SK-N-SH treated with all-trans-retinoic acid at 6 μM for 48 hours (cell line): Measurements from ENCODE around the gene SCN9A.

Source experiments
- GLIS3 ChIP-seq: fragments of 250-450 bp; sonication (Bioruptor Pico); IDR thresholded peaks from 2 replicates; pipeline ENCODE4 v1.5.0; 2020; ENCODE audit warnings: mild to moderate bottlenecking, moderate library complexity
- OSR1 ChIP-seq: fragments of 250-450 bp; sonication (Bioruptor Pico); IDR thresholded peaks from 2 replicates; pipeline ENCODE4 v1.8.0; 2022; ENCODE audit warnings: moderate library complexity, mild to moderate bottlenecking, inconsistent platforms
- PPARA ChIP-seq: fragments of 250-450 bp; sonication (Bioruptor Pico); IDR thresholded peaks from 2 replicates; pipeline ENCODE4 v1.5.0; 2020; ENCODE audit warnings: mild to moderate bottlenecking, borderline replicate concordance
- RARB ChIP-seq: fragments of 250-450 bp; sonication (Bioruptor Pico); IDR thresholded peaks from 2 replicates; pipeline ENCODE4 v1.8.0; 2021; ENCODE audit warnings: mild to moderate bottlenecking, moderate library complexity
- SNAI2 ChIP-seq: fragments of 250-450 bp; sonication (Bioruptor Pico); IDR thresholded peaks from 2 replicates; pipeline ENCODE4 v1.5.0; 2020; ENCODE audit warnings: mild to moderate bottlenecking, moderate library complexity
- ZC3H10 ChIP-seq: fragments of 250-450 bp; sonication (Bioruptor Pico); IDR thresholded peaks from 2 replicates; pipeline ENCODE4 v1.5.1; 2021; ENCODE audit warnings: mild to moderate bottlenecking, moderate library complexity
- ZNF565 ChIP-seq: fragments of 450-650 bp; formaldehyde crosslinking; conservative IDR thresholded peaks from 2 replicates; pipeline ENCODE4 v1.5.0; 2020; ENCODE audit warnings: low read depth, mild to moderate bottlenecking, moderate library complexity
- ZNF70 ChIP-seq: fragments of 450-650 bp; formaldehyde crosslinking; IDR thresholded peaks from 2 replicates; pipeline ENCODE4 v1.5.0; 2020; ENCODE audit warnings: mild to moderate bottlenecking, moderate library complexity
- ZNF8 ChIP-seq: fragments of 450-650 bp; formaldehyde crosslinking; IDR thresholded peaks from 2 replicates; pipeline ENCODE4 v1.5.0; 2020; ENCODE audit warnings: mild to moderate bottlenecking, moderate library complexity
- TF ChIP-seq, protein P1 (sequence below): fragments of 250-450 bp; sonication (Bioruptor Pico); IDR thresholded peaks from 2 replicates; pipeline ENCODE4 v1.8.0; 2020; ENCODE audit warnings: mild to moderate bottlenecking, moderate library complexity, borderline replicate concordance
- TF ChIP-seq, protein P2 (sequence below): fragments of 250-450 bp; sonication (Bioruptor Pico); IDR thresholded peaks from 2 replicates; pipeline ENCODE4 v1.5.1; 2021; ENCODE audit warnings: mild to moderate bottlenecking, moderate library complexity
- TF ChIP-seq, protein P3 (sequence below): fragments of 250-450 bp; sonication (Bioruptor Pico); IDR thresholded peaks from 2 replicates; pipeline ENCODE4 v1.5.1; 2020; ENCODE audit warnings: low read depth, mild to moderate bottlenecking, moderate library complexity
- TF ChIP-seq, protein P4 (sequence below): fragments of 250-450 bp; sonication (Bioruptor Pico); IDR thresholded peaks from 2 replicates; pipeline ENCODE4 v1.5.0; 2020; ENCODE audit warnings: mild to moderate bottlenecking, moderate library complexity
- TF ChIP-seq, protein P5 (sequence below): fragments of 250-450 bp; sonication (Bioruptor Pico); IDR thresholded peaks from 2 replicates; pipeline ENCODE4 v1.8.0; 2021; ENCODE audit warnings: low read depth, mild to moderate bottlenecking, moderate library complexity, borderline replicate concordance

- TF ChIP-seq GLIS3 (CRISPR knock-in tag) (no peak), OSR1 (CRISPR knock-in tag) (no peak), ZNF565 (CRISPR knock-in tag) (no peak), ZNF70 (no peak), RARB (no peak), ZC3H10 (CRISPR knock-in tag) (no peak), ZNF8 (CRISPR knock-in tag) (no peak), PPARA (no peak), SNAI2 (CRISPR knock-in tag) (no peak)
- TF ChIP-seq, protein P1, sequence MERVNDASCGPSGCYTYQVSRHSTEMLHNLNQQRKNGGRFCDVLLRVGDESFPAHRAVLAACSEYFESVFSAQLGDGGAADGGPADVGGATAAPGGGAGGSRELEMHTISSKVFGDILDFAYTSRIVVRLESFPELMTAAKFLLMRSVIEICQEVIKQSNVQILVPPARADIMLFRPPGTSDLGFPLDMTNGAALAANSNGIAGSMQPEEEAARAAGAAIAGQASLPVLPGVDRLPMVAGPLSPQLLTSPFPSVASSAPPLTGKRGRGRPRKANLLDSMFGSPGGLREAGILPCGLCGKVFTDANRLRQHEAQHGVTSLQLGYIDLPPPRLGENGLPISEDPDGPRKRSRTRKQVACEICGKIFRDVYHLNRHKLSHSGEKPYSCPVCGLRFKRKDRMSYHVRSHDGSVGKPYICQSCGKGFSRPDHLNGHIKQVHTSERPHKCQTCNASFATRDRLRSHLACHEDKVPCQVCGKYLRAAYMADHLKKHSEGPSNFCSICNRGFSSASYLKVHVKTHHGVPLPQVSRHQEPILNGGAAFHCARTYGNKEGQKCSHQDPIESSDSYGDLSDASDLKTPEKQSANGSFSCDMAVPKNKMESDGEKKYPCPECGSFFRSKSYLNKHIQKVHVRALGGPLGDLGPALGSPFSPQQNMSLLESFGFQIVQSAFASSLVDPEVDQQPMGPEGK (CRISPR knock-in tag) = no peak
- TF ChIP-seq, protein P2, sequence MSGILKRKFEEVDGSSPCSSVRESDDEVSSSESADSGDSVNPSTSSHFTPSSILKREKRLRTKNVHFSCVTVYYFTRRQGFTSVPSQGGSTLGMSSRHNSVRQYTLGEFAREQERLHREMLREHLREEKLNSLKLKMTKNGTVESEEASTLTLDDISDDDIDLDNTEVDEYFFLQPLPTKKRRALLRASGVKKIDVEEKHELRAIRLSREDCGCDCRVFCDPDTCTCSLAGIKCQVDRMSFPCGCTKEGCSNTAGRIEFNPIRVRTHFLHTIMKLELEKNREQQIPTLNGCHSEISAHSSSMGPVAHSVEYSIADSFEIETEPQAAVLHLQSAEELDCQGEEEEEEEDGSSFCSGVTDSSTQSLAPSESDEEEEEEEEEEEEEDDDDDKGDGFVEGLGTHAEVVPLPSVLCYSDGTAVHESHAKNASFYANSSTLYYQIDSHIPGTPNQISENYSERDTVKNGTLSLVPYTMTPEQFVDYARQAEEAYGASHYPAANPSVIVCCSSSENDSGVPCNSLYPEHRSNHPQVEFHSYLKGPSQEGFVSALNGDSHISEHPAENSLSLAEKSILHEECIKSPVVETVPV (CRISPR knock-in tag) = no peak
- TF ChIP-seq, protein P3, sequence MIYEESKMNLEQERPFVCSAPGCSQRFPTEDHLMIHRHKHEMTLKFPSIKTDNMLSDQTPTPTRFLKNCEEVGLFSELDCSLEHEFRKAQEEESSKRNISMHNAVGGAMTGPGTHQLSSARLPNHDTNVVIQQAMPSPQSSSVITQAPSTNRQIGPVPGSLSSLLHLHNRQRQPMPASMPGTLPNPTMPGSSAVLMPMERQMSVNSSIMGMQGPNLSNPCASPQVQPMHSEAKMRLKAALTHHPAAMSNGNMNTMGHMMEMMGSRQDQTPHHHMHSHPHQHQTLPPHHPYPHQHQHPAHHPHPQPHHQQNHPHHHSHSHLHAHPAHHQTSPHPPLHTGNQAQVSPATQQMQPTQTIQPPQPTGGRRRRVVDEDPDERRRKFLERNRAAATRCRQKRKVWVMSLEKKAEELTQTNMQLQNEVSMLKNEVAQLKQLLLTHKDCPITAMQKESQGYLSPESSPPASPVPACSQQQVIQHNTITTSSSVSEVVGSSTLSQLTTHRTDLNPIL (CRISPR knock-in tag) = no peak
- TF ChIP-seq, protein P4, sequence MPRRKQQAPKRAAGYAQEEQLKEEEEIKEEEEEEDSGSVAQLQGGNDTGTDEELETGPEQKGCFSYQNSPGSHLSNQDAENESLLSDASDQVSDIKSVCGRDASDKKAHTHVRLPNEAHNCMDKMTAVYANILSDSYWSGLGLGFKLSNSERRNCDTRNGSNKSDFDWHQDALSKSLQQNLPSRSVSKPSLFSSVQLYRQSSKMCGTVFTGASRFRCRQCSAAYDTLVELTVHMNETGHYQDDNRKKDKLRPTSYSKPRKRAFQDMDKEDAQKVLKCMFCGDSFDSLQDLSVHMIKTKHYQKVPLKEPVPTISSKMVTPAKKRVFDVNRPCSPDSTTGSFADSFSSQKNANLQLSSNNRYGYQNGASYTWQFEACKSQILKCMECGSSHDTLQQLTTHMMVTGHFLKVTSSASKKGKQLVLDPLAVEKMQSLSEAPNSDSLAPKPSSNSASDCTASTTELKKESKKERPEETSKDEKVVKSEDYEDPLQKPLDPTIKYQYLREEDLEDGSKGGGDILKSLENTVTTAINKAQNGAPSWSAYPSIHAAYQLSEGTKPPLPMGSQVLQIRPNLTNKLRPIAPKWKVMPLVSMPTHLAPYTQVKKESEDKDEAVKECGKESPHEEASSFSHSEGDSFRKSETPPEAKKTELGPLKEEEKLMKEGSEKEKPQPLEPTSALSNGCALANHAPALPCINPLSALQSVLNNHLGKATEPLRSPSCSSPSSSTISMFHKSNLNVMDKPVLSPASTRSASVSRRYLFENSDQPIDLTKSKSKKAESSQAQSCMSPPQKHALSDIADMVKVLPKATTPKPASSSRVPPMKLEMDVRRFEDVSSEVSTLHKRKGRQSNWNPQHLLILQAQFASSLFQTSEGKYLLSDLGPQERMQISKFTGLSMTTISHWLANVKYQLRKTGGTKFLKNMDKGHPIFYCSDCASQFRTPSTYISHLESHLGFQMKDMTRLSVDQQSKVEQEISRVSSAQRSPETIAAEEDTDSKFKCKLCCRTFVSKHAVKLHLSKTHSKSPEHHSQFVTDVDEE (CRISPR knock-in tag) = no peak
- TF ChIP-seq, protein P5, sequence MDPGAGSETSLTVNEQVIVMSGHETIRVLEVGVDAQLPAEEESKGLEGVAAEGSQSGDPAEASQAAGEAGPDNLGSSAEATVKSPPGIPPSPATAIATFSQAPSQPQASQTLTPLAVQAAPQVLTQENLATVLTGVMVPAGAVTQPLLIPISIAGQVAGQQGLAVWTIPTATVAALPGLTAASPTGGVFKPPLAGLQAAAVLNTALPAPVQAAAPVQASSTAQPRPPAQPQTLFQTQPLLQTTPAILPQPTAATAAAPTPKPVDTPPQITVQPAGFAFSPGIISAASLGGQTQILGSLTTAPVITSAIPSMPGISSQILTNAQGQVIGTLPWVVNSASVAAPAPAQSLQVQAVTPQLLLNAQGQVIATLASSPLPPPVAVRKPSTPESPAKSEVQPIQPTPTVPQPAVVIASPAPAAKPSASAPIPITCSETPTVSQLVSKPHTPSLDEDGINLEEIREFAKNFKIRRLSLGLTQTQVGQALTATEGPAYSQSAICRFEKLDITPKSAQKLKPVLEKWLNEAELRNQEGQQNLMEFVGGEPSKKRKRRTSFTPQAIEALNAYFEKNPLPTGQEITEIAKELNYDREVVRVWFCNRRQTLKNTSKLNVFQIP (CRISPR knock-in tag) = no peak
These were observed 145.0 kb downstream of the SCN9A start for GRCh38 chr2:166230724-166231070.
